ENCODE measurements around the gene TAGLN2. TPM values are rescaled to one million over a fixed set of nuclear protein-coding genes. Genes with fewer than 3 reads are reported as not detected.

Gene TAGLN2
- total and polyA plus RNA-seq, 5 experiments from 2014 or later = 125 to 825 (median 477) TPM

DNA sequence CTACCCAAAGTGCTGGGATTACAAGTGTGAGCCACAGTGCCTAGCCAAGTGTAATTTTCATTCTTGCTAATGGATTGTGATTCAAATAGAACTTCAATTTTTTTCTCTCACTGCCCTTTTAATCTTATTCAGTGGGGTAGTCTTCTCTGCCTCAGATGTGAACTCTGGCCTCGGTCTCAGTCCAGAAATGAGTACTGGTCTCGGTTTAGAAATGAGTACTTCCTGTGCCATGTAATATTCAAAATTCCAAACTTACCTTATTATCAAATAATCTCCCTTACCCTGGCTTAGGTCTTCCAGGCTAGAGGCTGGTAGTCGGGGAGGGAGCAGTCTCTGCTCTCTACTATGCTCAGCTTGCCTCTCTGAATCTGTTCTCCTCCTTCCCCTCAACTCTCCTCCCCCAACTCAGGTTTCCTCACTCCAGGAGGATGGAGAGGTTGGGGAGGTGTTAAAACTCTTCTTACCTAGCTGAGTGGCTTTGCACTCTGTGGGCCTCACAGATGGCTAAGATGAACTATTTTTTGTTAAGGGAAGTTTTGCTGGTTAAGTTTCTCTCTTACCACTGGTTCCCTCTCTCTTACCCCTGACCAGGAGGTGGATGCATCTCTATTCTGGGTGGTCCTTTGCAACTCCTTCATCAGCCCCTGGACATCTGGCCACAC, 33.5 kb upstream of the TAGLN2 start:
- Mint-ChIP-seq H3K36me3 (no peaks in the 10 kb centered on the region), H3K27ac (no peak overlapping the region), H3K4me1 (no peaks in the 10 kb centered on the region), H3K9me3 (no peaks in the 10 kb centered on the region), H3K27me3 (peaks cover 7 to 38% (median 20%) of the 10 kb centered on the region in 5 donors), H3K4me3 (no peak overlapping the region)
- ATAC-seq (no peak), DNase-seq (no peak)
- POLR2A ChIA-PET = no interaction called here

DNA sequence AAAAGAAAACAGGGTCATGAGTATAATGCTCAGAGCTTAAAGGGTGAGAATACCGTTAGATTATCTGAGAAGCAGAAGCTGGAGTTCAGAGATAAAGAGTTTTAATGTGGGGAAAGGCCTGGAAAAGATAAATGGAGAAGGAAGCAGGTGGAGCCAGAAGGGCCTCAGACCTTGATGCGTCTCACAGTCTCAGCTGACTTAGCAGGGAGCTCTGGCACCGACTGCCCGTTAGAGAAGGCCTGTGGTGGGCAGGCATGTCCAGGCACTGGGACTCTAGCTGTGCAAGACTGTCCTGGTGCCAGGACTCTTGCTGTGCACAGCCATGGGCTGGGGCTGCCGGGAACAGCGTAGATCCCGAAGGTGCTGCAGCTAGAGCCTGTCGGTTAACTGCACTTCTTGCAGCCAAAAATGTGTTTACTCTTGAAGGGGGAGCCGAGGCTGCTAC, 32.5 kb upstream of the TAGLN2 start:
- Mint-ChIP-seq H3K27me3 (peaks cover 13 to 48% (median 21%) of the 10 kb centered on the region in 5 donors), H3K9me3 (no peaks in the 10 kb centered on the region), H3K4me3 (no peak overlapping the region), H3K27ac (no peak overlapping the region), H3K36me3 (no peaks in the 10 kb centered on the region), H3K4me1 (no peaks in the 10 kb centered on the region)
- ATAC-seq (no peak), DNase-seq (no peak)
- POLR2A ChIA-PET = no interaction called here

DNA sequence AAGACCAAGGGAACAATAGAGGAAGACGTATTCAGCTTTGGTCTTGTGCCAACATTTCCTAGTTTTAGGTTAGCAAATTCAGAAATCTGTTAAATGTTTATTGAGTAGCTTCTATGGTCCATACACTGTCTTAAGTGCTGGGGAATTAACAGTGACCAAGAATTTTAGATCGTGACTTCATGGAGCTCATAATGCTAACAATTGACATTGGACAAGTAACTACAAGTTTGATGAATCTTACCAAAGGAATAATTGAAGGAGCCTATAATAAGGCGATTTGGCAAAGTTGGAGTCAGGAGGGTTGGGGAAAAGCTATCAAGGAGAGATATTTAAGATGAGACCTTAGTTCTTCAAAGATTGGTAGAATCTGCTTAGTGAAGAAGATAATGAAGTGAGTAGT, 30.1 kb upstream of the TAGLN2 start:
- ATAC-seq (no peak), DNase-seq (no peak)
- Mint-ChIP-seq H3K36me3 (no peaks in the 10 kb centered on the region), H3K9me3 (no peaks in the 10 kb centered on the region), H3K4me3 (no peak overlapping the region), H3K4me1 (no peaks in the 10 kb centered on the region), H3K27ac (no peak overlapping the region), H3K27me3 (peaks cover 19 to 58% (median 34%) of the 10 kb centered on the region in 5 donors)
- POLR2A ChIA-PET = no interaction called here

GRCh38 chr1:159953536-159954515, 28.5 kb upstream of the TAGLN2 start, which contains the start of gene SLAMF9:
Gene SLAMF9, minus strand, starts transcription at chr1:159954237. Its CDS starts 100 bp downstream, at chr1:159954137.
- POLR2A ChIA-PET = no interaction called here
- ATAC-seq = no peak
- no peak within 1 kb of the TSS for H3K4me3 Mint-ChIP-seq

DNA sequence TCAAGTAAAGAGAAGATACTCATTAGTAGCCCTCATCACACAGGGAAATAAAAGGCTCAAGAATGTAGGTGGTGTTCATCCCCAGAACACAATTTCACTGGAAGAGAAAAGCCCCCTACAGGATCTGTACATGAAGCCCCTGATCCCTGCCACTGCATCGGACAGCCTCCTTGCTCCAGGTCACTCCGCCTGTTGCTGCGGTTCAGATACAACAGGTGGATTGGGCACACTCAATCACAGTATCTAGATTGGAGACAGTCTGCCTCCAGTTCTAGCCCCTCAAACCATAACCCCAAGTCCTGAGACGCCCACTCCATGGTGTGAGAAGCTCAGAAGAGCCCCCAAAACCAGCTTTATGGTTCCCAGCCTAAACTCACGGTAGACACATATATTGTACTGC, 27.6 kb upstream of the TAGLN2 start:
- Mint-ChIP-seq H3K4me3 (no peak overlapping the region), H3K27ac (no peak overlapping the region), H3K36me3 (no peaks in the 10 kb centered on the region), H3K4me1 (peaks cover 0 to 1% (median 0%) of the 10 kb centered on the region in 4 donors), H3K27me3 (peaks cover 17 to 45% (median 28%) of the 10 kb centered on the region in 5 donors), H3K9me3 (no peaks in the 10 kb centered on the region)
- peak in 1 of 10 donors; percentile 16 for DNase-seq
- POLR2A ChIA-PET = no interaction called here
- no peak for ATAC-seq

More at GRCh38 chr1:159953536-159954515, 28.5 kb upstream of the TAGLN2 start, which contains the start of gene SLAMF9:
- H3K27me3 Mint-ChIP-seq = peaks cover 17 to 46% (median 28%) of the 10 kb centered on the region in 5 donors
- no peak within 1 kb of the TSS for H3K27ac Mint-ChIP-seq
- H3K9me3 Mint-ChIP-seq = no peaks in the 10 kb centered on the region
- H3K36me3 Mint-ChIP-seq = no peaks in the 10 kb centered on the region
- H3K4me1 Mint-ChIP-seq = no peaks in the 10 kb centered on the region
- peak in 1 of 10 donors; percentile 28 for DNase-seq

- DNase-seq = no peak
- Mint-ChIP-seq H3K27ac (peak overlapping the region in 1 of 10 donors; percentile 6), H3K9me3 (no peaks in the 10 kb centered on the region), H3K4me1 (peaks cover 0 to 1% (median 0%) of the 10 kb centered on the region in 4 donors), H3K4me3 (no peak overlapping the region), H3K27me3 (peaks cover 17 to 45% (median 30%) of the 10 kb centered on the region in 5 donors), H3K36me3 (no peaks in the 10 kb centered on the region)
- no peak for ATAC-seq
- POLR2A ChIA-PET = no interaction called here
Observed at GRCh38 chr1:159951551-159951950, 26.2 kb upstream of the TAGLN2 start.

GRCh38 chr1:159951016-159951415, 25.7 kb upstream of the TAGLN2 start:
- no peak for DNase-seq
- no peak overlapping the region for H3K27ac Mint-ChIP-seq
- POLR2A ChIA-PET = interaction anchor here (0.5 kb wide), 1 partner anchor 44 kb away, joined by 3 read pairs; no protein-coding TSS in a partner anchor
- H3K27me3 Mint-ChIP-seq = peaks cover 16 to 45% (median 30%) of the 10 kb centered on the region in 5 donors
- H3K9me3 Mint-ChIP-seq = no peaks in the 10 kb centered on the region
- peaks cover 0 to 2% (median under 1%) of the 10 kb centered on the region in 4 donors for H3K4me1 Mint-ChIP-seq
- no peak for ATAC-seq
- H3K36me3 Mint-ChIP-seq = no peaks in the 10 kb centered on the region
- no peak overlapping the region for H3K4me3 Mint-ChIP-seq

DNA sequence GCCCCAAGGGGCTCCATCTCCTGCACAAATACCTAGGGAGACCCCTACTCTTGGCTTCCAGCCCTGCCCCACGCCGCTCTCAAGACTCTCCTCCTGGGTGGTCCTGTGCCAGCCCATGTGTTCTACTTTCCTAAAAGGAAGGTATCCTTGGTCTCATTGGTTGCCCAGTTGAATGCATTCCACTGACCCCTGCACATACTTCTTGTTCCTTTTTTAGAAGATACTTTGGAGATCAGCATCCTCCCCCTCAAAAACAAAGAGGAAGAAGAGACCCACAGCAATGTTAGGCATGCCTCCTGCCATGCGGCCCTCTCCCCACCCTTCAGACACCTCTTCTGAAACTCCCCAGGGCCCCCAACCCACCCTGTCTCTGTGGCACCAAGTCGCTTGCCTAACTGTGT, 24.7 kb upstream of the TAGLN2 start:
- H3K27me3 Mint-ChIP-seq = peaks cover 18 to 53% (median 30%) of the 10 kb centered on the region in 5 donors
- H3K36me3 Mint-ChIP-seq = no peaks in the 10 kb centered on the region
- H3K9me3 Mint-ChIP-seq = no peaks in the 10 kb centered on the region
- POLR2A ChIA-PET = no interaction called here
- ATAC-seq (no peak), DNase-seq (no peak)
- H3K27ac Mint-ChIP-seq = no peak overlapping the region
- H3K4me3 Mint-ChIP-seq = no peak overlapping the region
- H3K4me1 Mint-ChIP-seq = peaks cover 6 to 10% (median 7%) of the 10 kb centered on the region in 4 donors

DNA sequence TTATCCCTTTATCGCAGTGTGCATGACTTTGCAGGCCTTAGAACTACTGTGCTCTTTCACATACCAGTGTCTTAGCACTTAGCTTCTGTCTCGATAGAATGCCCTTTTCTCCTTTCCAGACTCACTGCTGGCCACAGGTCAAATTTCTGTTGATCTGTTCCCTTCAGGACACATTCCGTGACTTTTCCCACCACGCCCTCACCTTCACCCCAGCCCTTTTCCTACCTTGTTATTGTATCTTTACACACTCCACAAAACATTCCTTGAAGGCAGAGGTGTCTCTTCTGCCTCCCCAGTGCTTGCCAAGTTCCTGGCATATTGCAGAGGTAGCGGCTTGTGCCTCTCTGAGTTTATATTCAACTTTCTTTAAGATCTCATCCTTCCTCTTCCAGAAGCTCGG, 23.8 kb upstream of the TAGLN2 start:
- POLR2A ChIA-PET = no interaction called here
- Mint-ChIP-seq H3K36me3 (no peaks in the 10 kb centered on the region), H3K4me3 (no peak overlapping the region), H3K27me3 (peaks cover 17 to 54% (median 32%) of the 10 kb centered on the region in 5 donors), H3K9me3 (no peaks in the 10 kb centered on the region), H3K27ac (no peak overlapping the region), H3K4me1 (peaks cover 8 to 15% (median 11%) of the 10 kb centered on the region in 4 donors)
- ATAC-seq = no peak
- DNase-seq = no peak

DNA sequence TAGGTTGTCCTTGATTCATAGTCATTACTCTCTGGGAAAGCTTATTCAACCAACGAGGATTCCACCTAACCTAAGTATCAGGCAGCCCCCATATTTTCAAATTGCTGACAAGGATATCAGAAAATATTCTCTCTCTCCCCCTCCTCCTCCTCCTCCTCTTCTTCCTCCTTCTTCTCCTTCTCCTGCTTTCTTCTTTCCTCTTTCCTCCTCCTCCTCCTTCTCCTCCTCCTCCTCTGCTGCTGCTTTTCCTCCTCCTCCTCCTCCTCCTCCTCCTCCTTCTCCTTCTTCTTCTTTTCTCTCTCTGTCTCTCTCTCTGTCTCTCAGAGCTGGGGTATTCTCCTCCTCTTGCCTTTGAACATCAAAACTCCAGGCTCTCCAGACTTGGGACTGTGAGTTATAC, 22.6 kb upstream of the TAGLN2 start:
- no peak for DNase-seq
- Mint-ChIP-seq H3K4me3 (no peak overlapping the region), H3K27ac (no peak overlapping the region), H3K9me3 (no peaks in the 10 kb centered on the region), H3K36me3 (no peaks in the 10 kb centered on the region), H3K4me1 (peaks cover 8 to 15% (median 11%) of the 10 kb centered on the region in 4 donors), H3K27me3 (peaks cover 14 to 54% (median 31%) of the 10 kb centered on the region in 5 donors)
- POLR2A ChIA-PET = interaction anchor here (0.6 to 1.3 kb wide), 2 partner anchors 20 to 102 kb away, joined by 3 to 4 read pairs; no protein-coding TSS in a partner anchor
- ATAC-seq = no peak

- H3K27me3 Mint-ChIP-seq = peaks cover 20 to 54% (median 30%) of the 10 kb centered on the region in 5 donors
- no peaks in the 10 kb centered on the region for H3K36me3 Mint-ChIP-seq
- no peak for ATAC-seq
- POLR2A ChIA-PET = interaction anchor here (1.3 to 2.1 kb wide), 2 partner anchors 19 to 22 kb away, joined by 3 to 13 read pairs; partner anchors contain the start of gene TAGLN2
- H3K4me1 Mint-ChIP-seq = peaks cover 8 to 15% (median 11%) of the 10 kb centered on the region in 4 donors
- DNase-seq = no peak
- H3K27ac Mint-ChIP-seq = peak overlapping the region in 1 of 10 donors; percentile 49
- H3K4me3 Mint-ChIP-seq = peak overlapping the region; percentile 27 to 83 (median 40)
- H3K9me3 Mint-ChIP-seq = no peaks in the 10 kb centered on the region
Observed at GRCh38 chr1:159946242-159947187, 21.2 kb upstream of the TAGLN2 start.
